HUES64 (cell line): Measurements from ENCODE around the gene FAHD1.

Experiments
- H3K27ac ChIP-seq: 2 replicates; pipeline ENCODE4 v1.7.0; 2013; ENCODE audit warnings: low read depth, low read length, inconsistent platforms
- H3K27me3 ChIP-seq: 2 replicates; pipeline ENCODE4 v1.6.1; 2013; ENCODE audit warnings: mild to moderate bottlenecking, low read length; ENCODE audit not compliant: insufficient read depth
- H3K36me3 ChIP-seq: 2 replicates; pipeline ENCODE4 v1.6.1; 2013; ENCODE audit warnings: mild to moderate bottlenecking, low read length; ENCODE audit not compliant: insufficient read depth
- H3K4me1 ChIP-seq: 2 replicates; pipeline ENCODE4 v1.6.1; 2013; ENCODE audit warnings: mild to moderate bottlenecking, low read length, moderate library complexity; ENCODE audit not compliant: insufficient read depth
- H3K4me3 ChIP-seq: 2 replicates; pipeline ENCODE4 v1.5.1; 2013; ENCODE audit warnings: mild to moderate bottlenecking, low read length, moderate library complexity
- H3K9ac ChIP-seq: 2 replicates; pipeline ENCODE4 v1.6.1; 2013; ENCODE audit warnings: mild to moderate bottlenecking, low read depth, low read length
- H3K9me3 ChIP-seq: 2 replicates; pipeline ENCODE4 v1.6.1; 2013; ENCODE audit warnings: low read depth, low read length; ENCODE audit not compliant: insufficient read depth
- WGBS: fragments of 150-250, 120-280 bp; methylation state at CpG from one replicate; pipeline ENCODE4 v1.1.7; 2013; ENCODE audit warnings: missing lambda C conversion rate; 5-methylcytosine and 5-hydroxymethylcytosine counted together

The FAHD1 gene

GRCh38 chr16:1830213-1830612, 3.2 kb downstream of the FAHD1 start:
- H3K4me1 ChIP-seq: no peaks in the 10 kb centered on the region

GRCh38 chr16:1831186-1832075, 4.4 kb downstream of the FAHD1 start:
- Histone ChIP-seq H3K36me3 (no peaks in the 10 kb centered on the region), H3K27me3 (no peaks in the 10 kb centered on the region), H3K27ac (no peak overlapping the region), H3K4me1 (no peaks in the 10 kb centered on the region), H3K9me3 (no peaks in the 10 kb centered on the region), H3K9ac (no peak overlapping the region), H3K4me3 (no peak overlapping the region)
- 91% methylated on average over 18 of the region's 19 CpGs for WGBS

More at GRCh38 chr16:1830213-1830612, 3.2 kb downstream of the FAHD1 start:
- H3K4me3 ChIP-seq: no peak overlapping the region
- no peaks in the 10 kb centered on the region for H3K36me3 ChIP-seq
- WGBS: 88% methylated on average over 3 of the region's 3 CpGs
- peaks cover 3% of the 10 kb centered on the region; the same call in 1 of the 2 replicates for H3K27me3 ChIP-seq
- no peak overlapping the region for H3K9ac ChIP-seq
- no peaks in the 10 kb centered on the region for H3K9me3 ChIP-seq
- H3K27ac ChIP-seq: no peak overlapping the region

GRCh38 chr16:1832838-1833454, 5.9 kb downstream of the FAHD1 start:
- Histone ChIP-seq H3K27ac (no peak overlapping the region), H3K36me3 (no peaks in the 10 kb centered on the region), H3K4me3 (no peak overlapping the region), H3K27me3 (0 out of 2 replicates have a peak, but pooled peaks cover 3% of the 10 kb centered on the region), H3K4me1 (no peaks in the 10 kb centered on the region), H3K9me3 (no peaks in the 10 kb centered on the region), H3K9ac (no peak overlapping the region)
- WGBS: 79% methylated on average over 9 of the region's 9 CpGs

- Histone ChIP-seq H3K27me3 (0 out of 2 replicates have a peak, but pooled peaks cover 3% of the 10 kb centered on the region), H3K9ac (no peak overlapping the region), H3K4me3 (no peak overlapping the region), H3K4me1 (no peaks in the 10 kb centered on the region), H3K27ac (no peak overlapping the region), H3K9me3 (no peaks in the 10 kb centered on the region), H3K36me3 (no peaks in the 10 kb centered on the region)
- 94% methylated on average over 4 of the region's 5 CpGs for WGBS
These were observed 7.1 kb downstream of the FAHD1 start for GRCh38 chr16:1834096-1834495.

- H3K36me3 ChIP-seq: no peaks in the 10 kb centered on the region
- no peak overlapping the region for H3K9ac ChIP-seq
- no peak overlapping the region for H3K27ac ChIP-seq
- H3K4me3 ChIP-seq: no peak overlapping the region
- 0 out of 2 replicates have a peak, but pooled peaks cover 3% of the 10 kb centered on the region for H3K27me3 ChIP-seq
- H3K4me1 ChIP-seq: no peaks in the 10 kb centered on the region
- H3K9me3 ChIP-seq: no peaks in the 10 kb centered on the region
- WGBS: 75% methylated on average over 9 of the region's 9 CpGs
These were observed 12.5 kb downstream of the FAHD1 start for GRCh38 chr16:1839554-1839953.

GRCh38 chr16:1845985-1846384, 19.0 kb downstream of the FAHD1 start:
- no peaks in the 10 kb centered on the region for H3K9me3 ChIP-seq
- H3K9ac ChIP-seq: no peak overlapping the region
- WGBS: 45% methylated on average over 4 of the region's 4 CpGs
- H3K4me1 ChIP-seq: no peaks in the 10 kb centered on the region
- no peak overlapping the region for H3K27ac ChIP-seq
- peaks cover 7% of the 10 kb centered on the region; the same call in 1 of the 2 replicates for H3K27me3 ChIP-seq
- H3K4me3 ChIP-seq: no peak overlapping the region
- H3K36me3 ChIP-seq: no peaks in the 10 kb centered on the region

GRCh38 chr16:1846416-1846815, 19.4 kb downstream of the FAHD1 start:
- WGBS: 86% methylated on average over 1 of the region's 1 CpG

GRCh38 chr16:1850981-1851380, 24.0 kb downstream of the FAHD1 start:
- Histone ChIP-seq H3K27me3 (peaks cover 29% of the 10 kb centered on the region; the same call in 1 of the 2 replicates), H3K4me1 (no peaks in the 10 kb centered on the region), H3K4me3 (no peak overlapping the region), H3K9ac (no peak overlapping the region), H3K36me3 (no peaks in the 10 kb centered on the region), H3K27ac (no peak overlapping the region), H3K9me3 (no peaks in the 10 kb centered on the region)
- WGBS: 80% methylated on average over 7 of the region's 7 CpGs

More at GRCh38 chr16:1846416-1846815, 19.4 kb downstream of the FAHD1 start:
- Histone ChIP-seq H3K4me1 (no peaks in the 10 kb centered on the region), H3K9me3 (no peaks in the 10 kb centered on the region), H3K27me3 (peaks cover 7% of the 10 kb centered on the region; the same call in 1 of the 2 replicates), H3K9ac (no peak overlapping the region), H3K36me3 (no peaks in the 10 kb centered on the region), H3K4me3 (no peak overlapping the region), H3K27ac (no peak overlapping the region)

GRCh38 chr16:1851793-1852192, 24.8 kb downstream of the FAHD1 start:
- no peaks in the 10 kb centered on the region for H3K36me3 ChIP-seq
- no peaks in the 10 kb centered on the region for H3K9me3 ChIP-seq
- no peak overlapping the region for H3K27ac ChIP-seq
- H3K9ac ChIP-seq: no peak overlapping the region
- WGBS: 65% methylated on average over 4 of the region's 4 CpGs
- no peaks in the 10 kb centered on the region for H3K4me1 ChIP-seq
- H3K4me3 ChIP-seq: no peak overlapping the region
- peaks cover 29% of the 10 kb centered on the region; the same call in 1 of the 2 replicates for H3K27me3 ChIP-seq

GRCh38 chr16:1857433-1858097, 30.6 kb downstream of the FAHD1 start:
- Histone ChIP-seq H3K4me1 (no peaks in the 10 kb centered on the region), H3K9me3 (no peaks in the 10 kb centered on the region), H3K36me3 (no peaks in the 10 kb centered on the region), H3K27ac (no peak overlapping the region), H3K27me3 (peaks cover 75% of the 10 kb centered on the region), H3K9ac (no peak overlapping the region), H3K4me3 (no peak overlapping the region)
- 56% methylated on average over 5 of the region's 5 CpGs for WGBS
